Measurements from ENCODE around the gene ANO6. TPM values are rescaled to one million over a fixed set of nuclear protein-coding genes. Genes with fewer than 3 reads are reported as not detected.

The ANO6 gene
- total and polyA plus RNA-seq, 12 donors = 8.9 to 52.2 (median 40.9) TPM

- no peaks in the 10 kb centered on the region for H3K4me1 ChIP-seq
- TF ChIP-seq, protein P1, sequence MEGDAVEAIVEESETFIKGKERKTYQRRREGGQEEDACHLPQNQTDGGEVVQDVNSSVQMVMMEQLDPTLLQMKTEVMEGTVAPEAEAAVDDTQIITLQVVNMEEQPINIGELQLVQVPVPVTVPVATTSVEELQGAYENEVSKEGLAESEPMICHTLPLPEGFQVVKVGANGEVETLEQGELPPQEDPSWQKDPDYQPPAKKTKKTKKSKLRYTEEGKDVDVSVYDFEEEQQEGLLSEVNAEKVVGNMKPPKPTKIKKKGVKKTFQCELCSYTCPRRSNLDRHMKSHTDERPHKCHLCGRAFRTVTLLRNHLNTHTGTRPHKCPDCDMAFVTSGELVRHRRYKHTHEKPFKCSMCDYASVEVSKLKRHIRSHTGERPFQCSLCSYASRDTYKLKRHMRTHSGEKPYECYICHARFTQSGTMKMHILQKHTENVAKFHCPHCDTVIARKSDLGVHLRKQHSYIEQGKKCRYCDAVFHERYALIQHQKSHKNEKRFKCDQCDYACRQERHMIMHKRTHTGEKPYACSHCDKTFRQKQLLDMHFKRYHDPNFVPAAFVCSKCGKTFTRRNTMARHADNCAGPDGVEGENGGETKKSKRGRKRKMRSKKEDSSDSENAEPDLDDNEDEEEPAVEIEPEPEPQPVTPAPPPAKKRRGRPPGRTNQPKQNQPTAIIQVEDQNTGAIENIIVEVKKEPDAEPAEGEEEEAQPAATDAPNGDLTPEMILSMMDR (IDR thresholded peaks at IDR 0.05) = peak in 2 of 9 donors; percentile 11 to 13
- H3K27me3 ChIP-seq = no peaks in the 10 kb centered on the region
- no peaks in the 10 kb centered on the region for H3K36me3 ChIP-seq
- H3K27ac ChIP-seq = no peak overlapping the region
- no peak overlapping the region for H3K4me3 ChIP-seq
- 58 to 66% methylated on average over 4 of the region's 4 CpGs for WGBS, 2 donors
- ATAC-seq = no peak
- H3K9me3 ChIP-seq = no peaks in the 10 kb centered on the region
- intact Hi-C loops (cut with DNase I) = no loop called here
- no peak for DNase-seq
Measured at GRCh38 chr12:45464699-45465098, 248.8 kb downstream of the ANO6 start.

DNA sequence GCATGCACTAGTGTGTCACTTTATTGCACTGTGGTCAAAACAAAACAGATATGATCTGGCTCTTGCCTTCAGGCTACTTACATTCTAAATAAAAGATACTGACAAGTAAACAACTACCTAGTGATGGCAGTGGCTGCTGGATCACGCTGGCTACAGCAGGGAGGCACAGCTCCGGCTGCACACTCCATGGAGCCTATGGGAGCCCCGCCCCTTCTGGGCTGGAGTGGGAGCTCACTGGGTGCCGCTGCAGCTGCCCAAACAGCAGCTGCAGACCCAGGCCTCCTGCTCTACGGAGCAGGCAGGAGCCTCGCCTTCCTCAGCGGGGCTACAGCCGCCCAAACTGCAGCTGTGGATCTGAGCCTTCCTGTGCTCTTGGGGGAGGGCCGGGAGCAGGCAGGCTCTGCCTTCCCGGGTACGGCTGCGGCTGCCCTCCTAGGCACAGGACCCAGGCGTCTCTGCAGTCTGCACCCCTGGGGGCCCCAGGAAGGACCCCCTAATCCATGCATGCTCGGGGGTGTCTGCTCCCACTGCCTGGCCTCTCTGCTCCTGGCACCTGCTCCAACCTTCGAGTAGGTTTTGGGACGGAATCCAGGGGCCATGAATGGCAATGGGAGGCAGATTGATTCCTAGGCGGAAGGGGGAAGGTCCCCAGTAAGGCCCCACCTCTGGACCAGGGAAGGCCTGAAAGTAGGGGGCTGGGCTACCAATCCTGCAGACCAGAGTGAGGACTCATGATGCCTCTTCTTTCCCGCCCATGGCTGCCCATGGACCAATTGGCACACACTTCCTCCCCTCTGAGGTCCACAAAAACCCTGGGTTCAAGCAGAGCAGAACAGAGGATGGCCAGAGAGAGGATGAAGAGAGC is 253.1 kb downstream of the ANO6 start:
- 90 to 91% methylated on average over 18 of the region's 18 CpGs for WGBS, 2 donors
- DNase-seq = no peak
- TF ChIP-seq, protein P1 (IDR thresholded peaks at IDR 0.05) = no peak

GRCh38 chr12:45469902-45470301 is 254.0 kb downstream of the ANO6 start:
- intact Hi-C loops (cut with DNase I) = no loop called here
- ATAC-seq (no peak), DNase-seq (no peak)
- TF ChIP-seq, protein P1 (IDR thresholded peaks at IDR 0.05) = no peak
- 85 to 88% methylated on average over 4 of the region's 4 CpGs for WGBS, 2 donors
- no peaks in the 10 kb centered on the region for H3K9me3 ChIP-seq
- no peaks in the 10 kb centered on the region for H3K4me1 ChIP-seq
- no peak overlapping the region for H3K4me3 ChIP-seq
- H3K36me3 ChIP-seq = no peaks in the 10 kb centered on the region
- no peak overlapping the region for H3K27ac ChIP-seq
- H3K27me3 ChIP-seq = no peaks in the 10 kb centered on the region

More for the DNA sequence above, 253.1 kb downstream of the ANO6 start:
- Histone ChIP-seq H3K9me3 (no peaks in the 10 kb centered on the region), H3K4me1 (no peaks in the 10 kb centered on the region), H3K27ac (no peak overlapping the region), H3K27me3 (no peaks in the 10 kb centered on the region), H3K4me3 (no peak overlapping the region), H3K36me3 (no peaks in the 10 kb centered on the region)
- intact Hi-C loops (cut with DNase I) = no loop called here
- peak in 1 of 8 donors; percentile 34 for ATAC-seq

- intact Hi-C loops (cut with DNase I) = no loop called here
- no peaks in the 10 kb centered on the region for H3K4me1 ChIP-seq
- DNase-seq = no peak
- no peak for ATAC-seq
- no peak overlapping the region for H3K27ac ChIP-seq
- H3K27me3 ChIP-seq = no peaks in the 10 kb centered on the region
- WGBS, 2 donors = 79 to 80% methylated on average over 3 of the region's 3 CpGs
- H3K36me3 ChIP-seq = no peaks in the 10 kb centered on the region
- TF ChIP-seq, protein P1 (IDR thresholded peaks at IDR 0.05) = no peak
- H3K9me3 ChIP-seq = peaks cover 0 to 11% (median 2%) of the 10 kb centered on the region in 11 donors
- H3K4me3 ChIP-seq = no peak overlapping the region
Measured at GRCh38 chr12:45473636-45474035, 257.7 kb downstream of the ANO6 start.

Measured in heart right ventricle (tissue), 16 donors.